GM13976 (cell line): ENCODE measurements around the gene RBM3.

Experiments used
- DNase-seq: peaks from one replicate; pipeline ENCODE4 v3.0.0; 2012; ENCODE audit warnings: low spot score
- in situ Hi-C: fragments of 300-500 bp; cut with MboI; formaldehyde crosslinking; loops from one replicate; pipeline ENCODE4 v1.12.0; 2022; ENCODE audit warnings: low sequenced_read_pairs, mixed read lengths, inconsistent platforms; ENCODE audit not compliant: unreplicated experiment
- TF ChIP-seq, protein P1 (sequence below): IDR thresholded peaks from 2 replicates; pipeline ENCODE4 v1.5.1; 2012; ENCODE audit warnings: borderline replicate concordance, mild to moderate bottlenecking; ENCODE audit not compliant: insufficient read depth; ENCODE audit errors: extremely low read depth, missing control alignments, control extremely low read depth

The RBM3 gene

GRCh38 chrX:48589482-48590162 lies 15.3 kb downstream of the RBM3 start:
- TF ChIP-seq, protein P1, sequence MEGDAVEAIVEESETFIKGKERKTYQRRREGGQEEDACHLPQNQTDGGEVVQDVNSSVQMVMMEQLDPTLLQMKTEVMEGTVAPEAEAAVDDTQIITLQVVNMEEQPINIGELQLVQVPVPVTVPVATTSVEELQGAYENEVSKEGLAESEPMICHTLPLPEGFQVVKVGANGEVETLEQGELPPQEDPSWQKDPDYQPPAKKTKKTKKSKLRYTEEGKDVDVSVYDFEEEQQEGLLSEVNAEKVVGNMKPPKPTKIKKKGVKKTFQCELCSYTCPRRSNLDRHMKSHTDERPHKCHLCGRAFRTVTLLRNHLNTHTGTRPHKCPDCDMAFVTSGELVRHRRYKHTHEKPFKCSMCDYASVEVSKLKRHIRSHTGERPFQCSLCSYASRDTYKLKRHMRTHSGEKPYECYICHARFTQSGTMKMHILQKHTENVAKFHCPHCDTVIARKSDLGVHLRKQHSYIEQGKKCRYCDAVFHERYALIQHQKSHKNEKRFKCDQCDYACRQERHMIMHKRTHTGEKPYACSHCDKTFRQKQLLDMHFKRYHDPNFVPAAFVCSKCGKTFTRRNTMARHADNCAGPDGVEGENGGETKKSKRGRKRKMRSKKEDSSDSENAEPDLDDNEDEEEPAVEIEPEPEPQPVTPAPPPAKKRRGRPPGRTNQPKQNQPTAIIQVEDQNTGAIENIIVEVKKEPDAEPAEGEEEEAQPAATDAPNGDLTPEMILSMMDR: no peak
- in situ Hi-C loops: no loop called here
- DNase-seq: no peak

- DNase-seq: no peak
- in situ Hi-C loops: no loop called here
- TF ChIP-seq, protein P1: no peak
Observed at GRCh38 chrX:48590203-48591103, 16.2 kb downstream of the RBM3 start.

DNA sequence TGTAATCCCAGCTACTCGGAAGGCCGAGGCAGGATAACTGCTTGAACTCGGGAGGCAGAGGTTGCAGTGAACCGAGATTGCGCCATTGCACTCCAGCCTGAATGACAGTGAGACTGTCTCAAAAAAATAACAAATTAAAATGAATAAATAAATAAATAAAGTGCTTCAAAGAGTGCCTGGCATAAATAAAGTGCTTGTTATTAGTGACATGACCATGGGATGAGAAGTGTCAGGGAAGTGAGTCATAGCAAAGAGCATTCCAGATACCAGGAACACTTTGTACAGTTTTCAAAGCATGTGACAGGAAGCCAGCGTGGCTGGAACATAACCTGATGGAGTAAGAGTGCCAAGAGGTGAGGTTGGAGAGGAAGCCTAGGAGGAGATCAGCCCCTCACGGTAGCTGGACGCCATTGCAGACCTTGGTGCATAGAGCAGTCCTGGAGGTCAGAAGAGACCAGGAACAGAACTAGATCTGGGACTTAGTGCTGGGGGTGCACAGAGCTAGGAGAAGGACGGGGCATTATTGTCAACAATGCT lies 17.0 kb downstream of the RBM3 start:
- in situ Hi-C loops: no loop called here
- TF ChIP-seq, protein P1: no peak
- no peak for DNase-seq

DNA sequence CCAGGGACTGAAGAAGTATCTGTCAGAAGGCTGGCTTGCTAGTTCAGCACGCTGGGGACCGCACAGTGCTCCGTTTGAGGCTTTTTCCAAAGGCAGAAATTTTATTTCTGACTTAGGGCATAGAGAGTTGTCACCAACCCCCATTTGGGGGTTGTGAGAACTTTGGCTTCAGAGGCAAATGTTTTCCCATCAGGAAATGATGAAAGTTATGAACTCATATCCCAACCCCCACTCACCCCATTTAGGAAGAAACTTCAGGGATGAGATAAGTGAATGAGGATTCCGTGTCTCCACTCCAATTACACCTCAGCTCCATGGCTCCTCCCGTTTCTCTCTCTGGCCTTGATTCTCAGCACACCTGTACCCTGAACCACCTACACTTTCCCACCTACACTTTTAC lies 18.7 kb downstream of the RBM3 start:
- TF ChIP-seq, protein P1: no peak
- in situ Hi-C loops: no loop called here
- no peak for DNase-seq

DNA sequence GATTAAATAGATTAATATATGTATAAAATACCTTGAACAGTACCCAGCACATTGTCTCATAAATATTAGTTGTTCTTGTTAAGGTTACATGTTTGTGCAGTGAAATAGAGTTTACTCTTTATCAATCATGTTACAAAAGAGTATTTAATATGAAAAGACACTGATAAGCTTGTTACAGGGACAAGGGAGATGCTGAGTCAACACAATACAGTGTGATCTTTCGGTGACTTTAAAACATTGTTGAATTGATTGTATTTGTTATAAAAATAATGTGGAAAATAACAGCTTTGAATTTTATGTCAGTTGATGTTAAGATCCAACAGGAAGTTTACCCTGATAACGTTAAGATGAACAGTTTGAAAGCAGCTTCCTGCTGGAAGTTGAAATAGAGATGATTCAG lies 21.6 kb downstream of the RBM3 start:
- no peak for DNase-seq
- TF ChIP-seq, protein P1: no peak
- in situ Hi-C loops: no loop called here

DNA sequence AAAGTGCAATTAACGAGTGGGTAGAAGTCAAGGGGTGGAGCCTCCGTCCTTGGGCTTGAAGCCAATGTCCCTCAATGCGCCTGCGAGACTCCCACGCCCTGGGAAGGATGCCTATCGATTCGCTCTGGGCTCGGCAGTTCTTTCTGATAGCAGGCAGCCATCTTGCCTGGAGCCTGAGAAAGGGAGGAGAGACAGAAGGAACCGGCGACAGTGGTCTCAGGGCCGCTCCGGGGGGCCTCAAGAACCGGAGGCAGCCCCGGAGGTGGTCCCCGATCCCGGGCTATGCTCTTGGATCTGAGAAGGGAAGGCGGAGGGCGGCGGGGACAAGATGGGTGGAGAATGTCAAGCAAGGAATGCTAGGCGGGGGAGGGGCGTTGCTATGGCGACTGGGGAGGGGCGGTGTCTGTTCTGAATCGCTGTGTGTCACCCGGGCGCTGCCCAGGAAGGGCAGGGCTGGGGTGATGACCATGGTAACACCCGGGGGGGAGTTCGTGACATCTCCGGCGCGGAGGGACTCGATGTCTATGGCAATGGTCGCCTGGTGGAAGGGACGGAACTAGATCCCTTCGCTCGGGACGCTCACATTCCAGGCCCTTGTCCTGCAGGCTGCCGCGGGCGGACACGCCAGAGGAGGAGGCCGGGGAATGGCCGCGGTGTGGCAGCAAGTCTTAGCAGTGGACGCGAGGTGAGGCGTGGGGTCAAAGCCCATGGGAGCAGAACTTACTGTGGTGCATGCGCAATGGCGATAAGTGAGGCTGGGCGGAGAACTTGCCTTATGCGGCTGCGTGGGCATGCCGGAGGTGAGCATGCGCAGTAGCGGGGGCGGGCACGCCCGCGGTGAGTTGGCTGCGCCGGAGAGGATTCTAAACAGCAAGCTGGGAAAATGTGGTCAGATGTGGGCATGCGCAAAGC lies 23.3 kb downstream of the RBM3 start, which contains the start of gene WDR13:
Gene WDR13, plus strand, starts transcription at position 140 of the 912 bp plus-strand sequence. Its CDS starts 505 bp downstream, at position 645.
- TF ChIP-seq, protein P1: no peak
- DNase-seq: peak; percentile 90
- in situ Hi-C loops: no loop called here
